Activated B cell treated with CpG ODN at 0.5 μM for 24 hours (primary cell): ENCODE results near the gene AHSP. TPM values are rescaled to one million over a fixed set of nuclear protein-coding genes. Genes with fewer than 3 reads are reported as not detected.
"Not testable (repeated sequence)": the region's sequence is repeated elsewhere in the genome, so short reads cannot be mapped to it uniquely, and the experiment has no call there.

Experiments used
- ATAC-seq: fragments of 200-7000 bp; cut with Tn5 transposase; one replicate; pipeline ENCODE4 v1.10.0; 2021; ENCODE audit warnings: low read depth, mild to moderate bottlenecking, moderate library complexity
- CTCF ChIA-PET: fragments of 350-600 bp; sonication (Branson Sonifier 250); formaldehyde crosslinking; loops from one replicate; lab custom pipeline; 2021; ENCODE audit warnings: antibody characterized with exemption; lab: Charles Lee
- POLR2A ChIA-PET: fragments of 350-600 bp; sonication (Branson Sonifier 250); formaldehyde crosslinking; loops from one replicate; lab custom pipeline; 2021; ENCODE audit warnings: antibody characterized with exemption; lab: Charles Lee
- DNase-seq: peaks from one replicate; pipeline ENCODE4 v3.0.0; 2022
- H3K27ac Mint-ChIP-seq: one replicate; pipeline ENCODE4 v1.8.0; 2020; ENCODE audit warnings: mixed read lengths
- H3K27me3 Mint-ChIP-seq: one replicate; pipeline ENCODE4 v1.8.0; 2021; ENCODE audit warnings: mixed read lengths
- H3K36me3 Mint-ChIP-seq: one replicate; pipeline ENCODE4 v1.8.0; 2021; ENCODE audit warnings: low read depth, mixed read lengths
- H3K4me1 Mint-ChIP-seq: one replicate; pipeline ENCODE4 v1.8.0; 2021; ENCODE audit warnings: mixed read lengths
- H3K4me3 Mint-ChIP-seq: one replicate; pipeline ENCODE4 v1.8.0; 2020; ENCODE audit warnings: mild to moderate bottlenecking, mixed read lengths
- H3K9me3 Mint-ChIP-seq: one replicate; pipeline ENCODE4 v1.8.0; 2020; ENCODE audit warnings: mixed read lengths
- CTCF ChIP-seq: fragments of 200-600 bp; IDR thresholded peaks from one replicate; pipeline ENCODE4 v1.8.0; 2022; ENCODE audit warnings: antibody characterized with exemption, mild to moderate bottlenecking
- intact Hi-C: fragments of 100-400 bp; cut with micrococcal nuclease; formaldehyde crosslinking; loops from one replicate; pipeline ENCODE4 v1.15.1; 2024
- total RNA-seq: library from RNA; stranded (reverse); gene quantifications from 2 replicates; pipeline ENCODE4 v1.2.3, GENCODE V29; 2022

The AHSP gene
- total RNA-seq, 1 donor from 2014 or later, result not detected

GRCh38 chr16:31501226-31501965 lies 26.3 kb upstream of the AHSP start:
- Mint-ChIP-seq H3K27me3 (no peaks in the 10 kb centered on the region), H3K4me1 (peaks cover 21% of the 10 kb centered on the region), H3K4me3 (no peak overlapping the region), H3K36me3 (peaks cover 45% of the 10 kb centered on the region), H3K9me3 (no peaks in the 10 kb centered on the region), H3K27ac (no peak overlapping the region)
- DNase-seq (no peak), ATAC-seq (no peak)
- intact Hi-C loops, result no loop called here
- POLR2A ChIA-PET, result interaction anchor here (1.3 kb wide), 1 partner anchor 42 kb away, joined by 10 read pairs; the partner anchor contains the start of gene ARMC5
- TF ChIP-seq CTCF, result no peak
- CTCF ChIA-PET, result no interaction called here

- H3K4me1 Mint-ChIP-seq, result peaks cover 26% of the 10 kb centered on the region
- CTCF ChIA-PET, result no interaction called here
- H3K27ac Mint-ChIP-seq, result no peak overlapping the region
- TF ChIP-seq CTCF, result no peak
- POLR2A ChIA-PET, result no interaction called here
- no peaks in the 10 kb centered on the region for H3K27me3 Mint-ChIP-seq
- no peaks in the 10 kb centered on the region for H3K9me3 Mint-ChIP-seq
- ATAC-seq (no peak), DNase-seq (no peak)
- H3K4me3 Mint-ChIP-seq, result no peak overlapping the region
- H3K36me3 Mint-ChIP-seq, result peaks cover 44% of the 10 kb centered on the region
- intact Hi-C loops, result no loop called here
These were observed 25.7 kb upstream of the AHSP start for GRCh38 chr16:31501966-31502348.

- intact Hi-C loops, result no loop called here
- CTCF ChIA-PET, result no interaction called here
These were observed 24.7 kb upstream of the AHSP start for GRCh38 chr16:31502981-31503380.

DNA sequence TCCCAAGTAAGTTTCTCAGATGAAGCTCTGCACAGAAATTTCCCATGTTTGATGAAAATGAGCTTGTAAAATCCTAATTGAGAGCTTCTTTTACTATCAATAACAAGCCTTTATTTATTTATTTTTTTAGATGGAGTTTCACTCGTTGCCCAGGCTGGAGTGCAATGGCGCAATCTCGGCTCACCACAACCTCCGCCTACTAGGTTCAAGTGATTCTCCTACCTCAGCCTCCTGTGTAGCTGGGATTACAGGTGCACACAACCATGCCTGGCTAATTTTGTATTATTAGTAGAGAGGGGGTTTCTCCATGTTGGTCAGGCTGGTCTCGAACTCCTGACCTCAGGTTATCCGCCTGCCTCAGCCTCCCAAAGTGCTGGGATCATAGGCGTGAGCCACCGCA lies 24.1 kb upstream of the AHSP start:
- CTCF ChIA-PET, H3K9me3 Mint-ChIP-seq, ATAC-seq, H3K27ac Mint-ChIP-seq, intact Hi-C loops, H3K4me3 Mint-ChIP-seq, H3K27me3 Mint-ChIP-seq, DNase-seq: not testable (repeated sequence)
- Mint-ChIP-seq H3K36me3 (peaks cover 35% of the 10 kb centered on the region), H3K4me1 (peaks cover 37% of the 10 kb centered on the region)
- POLR2A ChIA-PET, result interaction anchor here (0.8 kb wide), 1 partner anchor 15 kb away, joined by 5 read pairs; no protein-coding TSS in a partner anchor

More at GRCh38 chr16:31502981-31503380, 24.7 kb upstream of the AHSP start:
- H3K9me3 Mint-ChIP-seq, result no peaks in the 10 kb centered on the region
- H3K4me3 Mint-ChIP-seq, result no peak overlapping the region
- no peak for DNase-seq
- TF ChIP-seq CTCF, result no peak
- H3K36me3 Mint-ChIP-seq, result peaks cover 36% of the 10 kb centered on the region
- H3K27me3 Mint-ChIP-seq, result no peaks in the 10 kb centered on the region
- H3K4me1 Mint-ChIP-seq, result peaks cover 34% of the 10 kb centered on the region
- ATAC-seq, result no peak
- no peak overlapping the region for H3K27ac Mint-ChIP-seq
- POLR2A ChIA-PET, result interaction anchor here (0.8 kb wide), 1 partner anchor 14 kb away, joined by 5 read pairs; no protein-coding TSS in a partner anchor

- POLR2A ChIA-PET, result no interaction called here
- no peak overlapping the region for H3K4me3 Mint-ChIP-seq
- ATAC-seq, result no peak
- H3K9me3 Mint-ChIP-seq, result no peaks in the 10 kb centered on the region
- H3K27me3 Mint-ChIP-seq, result no peaks in the 10 kb centered on the region
- no peak for TF ChIP-seq CTCF
- no peak overlapping the region for H3K27ac Mint-ChIP-seq
- H3K4me1 Mint-ChIP-seq, result peaks cover 43% of the 10 kb centered on the region
- peaks cover 32% of the 10 kb centered on the region for H3K36me3 Mint-ChIP-seq
- no peak for DNase-seq
- intact Hi-C loops, result no loop called here
- CTCF ChIA-PET, result no interaction called here
These were observed 23.5 kb upstream of the AHSP start for GRCh38 chr16:31504159-31504558.
